Kidney glomerular epithelial cell (primary cell): Measurements from ENCODE around the gene HSDL1.

Experiments used
- DNase-seq: peaks from one replicate; lab custom pipeline; 2025; lab: John Stamatoyannopoulos, UW

Gene HSDL1

GRCh38 chr16:84082110-84082509 lies 62.9 kb downstream of the HSDL1 start:
- no peak for DNase-seq

GRCh38 chr16:84081446-84081989 lies 63.5 kb downstream of the HSDL1 start:
- no peak for DNase-seq

- DNase-seq = no peak
Observed at GRCh38 chr16:84080813-84081212, 64.2 kb downstream of the HSDL1 start.

GRCh38 chr16:84080378-84080777 lies 64.6 kb downstream of the HSDL1 start:
- no peak for DNase-seq

GRCh38 chr16:84079664-84080063 lies 65.3 kb downstream of the HSDL1 start:
- DNase-seq = no peak

GRCh38 chr16:84075376-84075775 lies 69.6 kb downstream of the HSDL1 start:
- DNase-seq = no peak

- no peak for DNase-seq
Observed at GRCh38 chr16:84074721-84075120, 70.3 kb downstream of the HSDL1 start.
